Upper lobe of right lung (tissue), 1 donor: ENCODE data around the gene DIRAS1. TPM values are rescaled to one million over a fixed set of nuclear protein-coding genes. Genes with fewer than 3 reads are reported as not detected.
A peak's percentile ranks its signal among the peaks of the same experiment; 100 is the strongest.

Source experiments
- ATAC-seq: fragments of 200-7000 bp; cut with Tn5 transposase; one replicate; pipeline ENCODE4 v1.9.1; 2020; ENCODE audit warnings: mild to moderate bottlenecking, moderate library complexity
- DNase-seq: peaks from one replicate; pipeline ENCODE4 v3.0.0-alpha.2; 2020
- H3K27ac ChIP-seq: fragments of 200-600 bp; one replicate; pipeline ENCODE4 v1.8.0; 2022
- H3K27me3 ChIP-seq: fragments of 200-600 bp; one replicate; pipeline ENCODE4 v1.8.0; 2022; ENCODE audit warnings: mild to moderate bottlenecking
- H3K36me3 ChIP-seq: fragments of 200-600 bp; one replicate; pipeline ENCODE4 v1.8.0; 2022
- H3K4me1 ChIP-seq: fragments of 200-600 bp; one replicate; pipeline ENCODE4 v1.8.0; 2022
- H3K4me3 ChIP-seq: fragments of 200-600 bp; one replicate; pipeline ENCODE4 v1.8.0; 2022; ENCODE audit warnings: mild to moderate bottlenecking
- H3K9me3 ChIP-seq: fragments of 200-600 bp; one replicate; pipeline ENCODE4 v1.8.0; 2022
- intact Hi-C: fragments of 100-400 bp; cut with DNase I; formaldehyde crosslinking; loops from one replicate; pipeline ENCODE4 v1.11.0; 2022
- long read RNA-seq: library from polyadenylated mRNA; unstranded; transcript quantifications from one replicate; pipeline ENCODE4 v2.0.0, GENCODE V29; 2021
- total RNA-seq: library from RNA; stranded (reverse); fragmentation: NEBNext Ultra II Directional; extraction: Animal tissue kit (Norgen Biotek cat#: 25700); gene quantifications from one replicate; pipeline ENCODE4 v1.2.1, GENCODE V29; 2021
- TF ChIP-seq, protein P1 (sequence below): fragments of 200-600 bp; IDR thresholded peaks from one replicate; pipeline ENCODE4 v1.8.0; 2022; ENCODE audit warnings: antibody characterized with exemption
- donor health status: DM: no; HTN: yes; CAD: no; lungs with severe emphysema.

DIRAS1 gene, protein sequence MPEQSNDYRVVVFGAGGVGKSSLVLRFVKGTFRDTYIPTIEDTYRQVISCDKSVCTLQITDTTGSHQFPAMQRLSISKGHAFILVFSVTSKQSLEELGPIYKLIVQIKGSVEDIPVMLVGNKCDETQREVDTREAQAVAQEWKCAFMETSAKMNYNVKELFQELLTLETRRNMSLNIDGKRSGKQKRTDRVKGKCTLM
- total RNA-seq, result 1.8 TPM
- long read RNA-seq, partial matches to known transcripts, result 0 of 1 reads
- long read RNA-seq, other reads (novel, unspliced or antisense), result 0 of 1 reads

DNA sequence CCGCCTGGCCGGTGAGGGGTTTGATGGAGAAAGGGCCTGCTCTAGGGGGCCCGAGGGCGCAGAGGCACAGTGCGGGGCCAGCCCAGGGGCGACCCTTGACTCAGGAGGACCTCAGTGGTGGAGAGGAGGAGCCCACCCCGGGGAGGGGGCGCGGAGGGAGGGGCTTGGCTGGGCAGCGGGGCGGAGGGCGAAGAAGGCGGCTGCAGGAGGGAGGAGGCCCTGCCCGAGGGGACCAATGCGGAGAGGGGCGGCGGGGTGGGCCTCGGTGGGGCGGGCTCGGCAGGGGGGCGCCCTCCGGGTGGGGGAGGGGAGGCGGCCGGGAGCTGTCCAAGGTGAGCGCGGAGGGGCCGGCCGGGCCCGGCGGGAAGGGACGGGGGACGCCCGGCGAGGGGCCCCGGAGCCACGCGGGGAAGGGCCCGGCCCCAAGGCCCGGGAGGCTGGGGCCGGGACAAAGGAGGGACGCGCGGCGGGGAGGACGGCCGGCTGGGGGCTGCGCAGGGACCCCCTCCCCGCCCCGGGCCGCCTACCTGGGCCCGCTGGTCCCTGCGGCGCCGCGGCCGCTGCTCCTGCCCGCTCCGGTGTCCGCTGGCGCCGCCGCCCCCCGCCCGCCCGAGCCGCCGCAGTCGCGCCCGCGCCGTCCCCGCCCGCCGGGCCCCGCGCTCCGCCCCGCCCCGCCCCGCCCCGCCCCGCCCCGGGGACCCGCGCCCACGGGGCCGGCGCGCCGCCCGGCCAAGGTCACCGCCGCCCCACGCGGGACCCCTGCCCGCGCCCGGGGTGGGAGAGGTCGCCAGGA lies at the start of gene DIRAS1:
Gene DIRAS1, minus strand, starts transcription at position 596 of the 793 bp plus-strand sequence. CDS start 3,566 bp downstream, outside the sequence.
- H3K27ac ChIP-seq, result no peak within 1 kb of the TSS
- H3K27me3 ChIP-seq, result peaks cover 48% of the 10 kb centered on the region
- DNase-seq (no peak), ATAC-seq (no peak)
- H3K36me3 ChIP-seq, result no peaks in the 10 kb centered on the region
- no peaks in the 10 kb centered on the region for H3K9me3 ChIP-seq
- TF ChIP-seq, protein P1, sequence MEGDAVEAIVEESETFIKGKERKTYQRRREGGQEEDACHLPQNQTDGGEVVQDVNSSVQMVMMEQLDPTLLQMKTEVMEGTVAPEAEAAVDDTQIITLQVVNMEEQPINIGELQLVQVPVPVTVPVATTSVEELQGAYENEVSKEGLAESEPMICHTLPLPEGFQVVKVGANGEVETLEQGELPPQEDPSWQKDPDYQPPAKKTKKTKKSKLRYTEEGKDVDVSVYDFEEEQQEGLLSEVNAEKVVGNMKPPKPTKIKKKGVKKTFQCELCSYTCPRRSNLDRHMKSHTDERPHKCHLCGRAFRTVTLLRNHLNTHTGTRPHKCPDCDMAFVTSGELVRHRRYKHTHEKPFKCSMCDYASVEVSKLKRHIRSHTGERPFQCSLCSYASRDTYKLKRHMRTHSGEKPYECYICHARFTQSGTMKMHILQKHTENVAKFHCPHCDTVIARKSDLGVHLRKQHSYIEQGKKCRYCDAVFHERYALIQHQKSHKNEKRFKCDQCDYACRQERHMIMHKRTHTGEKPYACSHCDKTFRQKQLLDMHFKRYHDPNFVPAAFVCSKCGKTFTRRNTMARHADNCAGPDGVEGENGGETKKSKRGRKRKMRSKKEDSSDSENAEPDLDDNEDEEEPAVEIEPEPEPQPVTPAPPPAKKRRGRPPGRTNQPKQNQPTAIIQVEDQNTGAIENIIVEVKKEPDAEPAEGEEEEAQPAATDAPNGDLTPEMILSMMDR, result no peak
- intact Hi-C loops, result loop anchor here (10.0 kb wide), 1 partner anchor 66 kb away; no protein-coding TSS in a partner anchor
- H3K4me3 ChIP-seq, result peak within 1 kb of the TSS; percentile 26
- peaks cover 9% of the 10 kb centered on the region for H3K4me1 ChIP-seq

DNA sequence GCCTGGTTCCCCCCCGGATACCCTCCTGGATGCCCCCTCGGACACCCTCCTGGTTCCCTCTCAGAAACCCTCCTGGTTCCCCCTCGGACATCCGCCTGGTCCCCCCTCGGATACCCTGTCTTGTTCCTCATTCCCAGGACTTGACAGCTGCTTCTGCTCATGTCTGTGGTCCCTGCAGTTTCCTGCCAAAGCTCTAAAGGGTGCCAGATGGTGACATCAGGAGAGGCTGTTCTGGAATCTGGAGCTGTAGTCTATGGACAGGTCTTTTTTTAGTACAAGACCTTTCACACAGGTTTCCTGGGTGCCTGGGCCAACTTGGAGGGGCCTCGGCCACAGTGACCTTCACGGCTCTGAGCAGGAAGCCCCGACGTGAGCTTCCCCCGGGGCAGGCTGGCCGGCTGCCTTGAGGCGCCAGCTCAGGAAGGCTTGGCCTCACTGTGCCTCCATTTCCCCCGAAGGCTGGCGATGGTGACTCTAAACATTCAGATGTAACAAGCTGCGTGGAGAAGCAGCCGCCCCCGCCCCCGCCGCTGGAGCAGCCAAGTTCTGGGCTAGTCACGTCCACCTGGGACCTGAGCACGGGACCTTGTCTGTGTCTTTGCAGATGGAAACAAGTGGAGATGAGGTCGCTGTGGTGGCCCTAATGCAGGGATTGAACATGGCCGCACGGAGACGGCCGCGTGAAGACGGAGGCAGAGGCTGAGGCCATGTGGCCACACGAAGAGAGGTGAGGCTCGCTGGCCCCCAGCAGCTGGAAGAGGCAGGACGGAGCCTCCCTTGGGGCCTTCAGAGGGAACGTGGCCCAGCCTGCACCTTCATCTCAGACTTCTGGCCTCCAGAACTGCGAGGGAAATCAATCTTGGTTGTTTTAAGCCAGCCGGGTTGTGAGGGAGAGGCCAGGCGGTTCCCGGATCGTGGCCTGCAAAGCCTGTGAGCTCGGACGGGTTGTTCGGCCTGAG lies 49.2 kb upstream of the DIRAS1 start:
- Histone ChIP-seq H3K36me3 (peaks cover 34% of the 10 kb centered on the region), H3K27me3 (no peaks in the 10 kb centered on the region), H3K4me3 (no peak overlapping the region), H3K4me1 (peaks cover 14% of the 10 kb centered on the region), H3K27ac (peak overlapping the region; percentile 14), H3K9me3 (no peaks in the 10 kb centered on the region)
- TF ChIP-seq, protein P1, result no peak
- ATAC-seq, result peak; percentile 45
- intact Hi-C loops, result no loop called here
- DNase-seq, result no peak

DNA sequence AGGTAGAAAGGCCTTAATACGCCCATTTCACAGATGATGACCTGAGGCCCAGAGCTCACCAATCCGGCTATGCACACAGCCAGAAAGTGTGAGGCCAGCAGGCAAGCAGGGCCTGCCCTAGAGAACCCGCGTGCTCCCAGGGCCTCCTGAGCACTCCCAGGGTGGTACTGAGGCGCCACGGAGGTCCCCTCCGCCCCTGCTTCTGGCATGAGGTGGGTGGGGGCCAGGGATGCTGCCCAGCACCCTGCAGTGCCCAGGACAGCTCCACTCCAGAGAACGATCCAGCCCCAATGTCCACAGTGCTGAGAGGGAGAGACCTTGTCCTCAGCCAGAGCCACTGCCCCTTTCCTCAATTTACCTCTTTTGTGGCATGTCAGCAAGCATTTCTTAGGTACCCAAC lies 48.0 kb upstream of the DIRAS1 start:
- no peak overlapping the region for H3K27ac ChIP-seq
- TF ChIP-seq, protein P1, result no peak

DNA sequence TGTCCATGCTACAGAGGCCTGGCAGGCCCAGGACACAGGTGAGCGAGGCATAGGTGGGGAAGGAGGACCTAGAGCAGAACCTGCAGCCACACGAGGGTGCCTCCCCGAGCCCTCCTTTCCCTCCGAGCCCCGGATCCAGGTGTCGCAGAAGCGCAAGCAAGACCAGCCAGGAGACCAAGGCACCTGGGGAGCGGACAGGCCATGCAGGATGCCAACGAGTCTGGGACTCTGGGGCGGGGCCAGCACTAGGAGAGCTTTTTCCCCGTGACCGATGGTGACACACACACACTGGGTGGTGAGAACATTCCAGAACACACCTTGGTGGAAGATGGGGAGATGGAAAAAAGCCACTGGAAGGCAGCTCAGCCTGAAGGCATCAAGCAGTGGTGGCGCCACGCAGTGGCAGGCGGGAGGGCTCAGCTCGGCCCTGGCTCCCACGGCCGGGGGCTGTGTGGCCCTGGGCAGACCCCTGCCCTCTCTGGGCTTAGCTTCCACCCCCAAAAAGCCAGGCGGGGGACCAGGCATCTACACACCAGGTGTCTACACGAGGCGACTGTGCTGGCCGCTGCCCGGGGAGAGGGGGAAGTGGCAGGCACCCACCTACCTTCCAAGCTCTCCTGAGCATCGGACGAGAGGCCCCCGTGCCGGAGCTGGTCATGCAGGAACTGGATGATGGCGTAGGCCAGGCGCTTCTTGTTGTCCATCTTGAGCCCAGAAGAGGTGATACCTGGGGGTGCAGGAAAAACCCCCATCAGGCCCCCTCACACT lies 47.4 kb upstream of the DIRAS1 start:
- intact Hi-C loops, result loop anchor here (10.0 kb wide), 1 partner anchor 124 kb away; no protein-coding TSS in a partner anchor
- Histone ChIP-seq H3K36me3 (peaks cover 52% of the 10 kb centered on the region), H3K4me3 (no peak overlapping the region), H3K9me3 (no peaks in the 10 kb centered on the region), H3K4me1 (peaks cover 8% of the 10 kb centered on the region), H3K27me3 (no peaks in the 10 kb centered on the region), H3K27ac (no peak overlapping the region)
- ATAC-seq (peak; percentile 6), DNase-seq (no peak)
- TF ChIP-seq, protein P1, result no peak

More for the DNA sequence above, 48.0 kb upstream of the DIRAS1 start:
- DNase-seq (no peak), ATAC-seq (no peak)
- no peaks in the 10 kb centered on the region for H3K9me3 ChIP-seq
- H3K4me3 ChIP-seq, result no peak overlapping the region
- H3K4me1 ChIP-seq, result peaks cover 8% of the 10 kb centered on the region
- H3K27me3 ChIP-seq, result no peaks in the 10 kb centered on the region
- intact Hi-C loops, result loop anchor here (10.0 kb wide), 1 partner anchor 124 kb away; no protein-coding TSS in a partner anchor
- peaks cover 45% of the 10 kb centered on the region for H3K36me3 ChIP-seq
